ENCODE results near the gene PPP1R37.
A peak's percentile ranks its signal among the peaks of the same experiment; 100 is the strongest.

The PPP1R37 gene

DNA sequence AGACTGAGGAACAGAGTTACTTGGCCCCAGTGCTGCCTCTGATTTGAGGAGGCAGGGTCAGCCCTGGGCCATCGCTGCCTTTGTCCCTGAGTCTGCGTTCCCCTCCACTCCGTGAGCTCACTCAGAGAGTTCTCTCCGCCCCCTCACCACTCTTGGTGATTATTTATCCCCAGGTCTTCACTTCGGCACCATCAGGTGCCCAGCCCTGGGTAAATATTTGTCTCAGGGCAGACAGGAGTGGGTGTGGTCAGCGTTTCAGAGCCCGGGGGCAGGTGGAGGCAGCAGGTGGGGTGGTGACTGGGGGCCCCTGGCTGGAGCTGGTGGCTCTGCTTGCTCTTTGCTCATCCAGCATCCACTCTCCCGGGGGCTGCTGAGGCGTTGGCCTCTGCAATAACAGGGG is 20.6 kb downstream of the PPP1R37 start:
- H3K14ac ChIP-seq (ENCODE audit: low read length), result no peak overlapping the region

DNA sequence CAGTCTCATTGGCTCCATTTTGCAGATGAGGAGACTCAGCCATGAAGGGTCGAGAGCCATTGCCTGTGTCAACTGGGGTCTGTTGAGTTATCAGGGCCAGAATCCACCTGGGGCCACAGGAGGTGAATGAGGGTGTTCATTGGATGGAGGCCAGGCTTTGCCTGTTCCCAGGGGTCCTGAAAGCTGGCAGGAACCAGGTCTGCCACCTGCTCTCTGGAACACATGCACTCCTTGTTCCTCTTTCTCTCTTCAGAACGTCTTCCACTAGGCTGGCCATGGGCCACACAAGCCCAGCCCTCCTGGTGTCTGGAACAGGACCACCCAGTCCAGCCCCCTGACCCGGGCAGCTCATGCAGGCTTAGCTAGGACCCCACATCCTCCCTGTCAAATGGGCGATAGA is 21.1 kb downstream of the PPP1R37 start:
- WGBS, 2 donors (ENCODE audit: extremely low coverage in 2 of 2, insufficient read length in 2 of 2, insufficient replicate concordance in 1 of 2), result no CpG with 5 or more reads among the region's 4 CpGs
- Histone ChIP-seq H2BK5ac (ENCODE audit: low read length) (peak overlapping the region; percentile 2), H3K23ac (ENCODE audit: low read depth, low read length, poor library complexity) (no peak overlapping the region), H3K27me3 (ENCODE audit: control insufficient read depth in 3 of 3, insufficient read depth in 3 of 3, low read depth in 1 of 3, low read length in 3 of 3) (no peaks in the 10 kb centered on the region), H3K79me1 (ENCODE audit: low read depth, low read length) (peaks cover 33% of the 10 kb centered on the region), H4K8ac (ENCODE audit: low read depth, low read length) (no peak overlapping the region), H3K27ac (replicated peaks; ENCODE audit: low read length) (no peak overlapping the region), H2BK120ac (ENCODE audit: low read depth, low read length) (no peak overlapping the region), H2AK5ac (ENCODE audit: low read depth, low read length) (peak overlapping the region; percentile 46), H3K18ac (ENCODE audit: low read length) (no peak overlapping the region), H3K36me3 (replicated peaks in 1 of 2; ENCODE audit: control insufficient read depth in 2 of 2, insufficient read depth in 2 of 2, low read length in 2 of 2) (no peaks in the 10 kb centered on the region), H2BK15ac (ENCODE audit: low read length) (no peak overlapping the region), H3K4me2 (ENCODE audit: insufficient read depth, low read length, poor library complexity, severe bottlenecking) (no peak overlapping the region), H3K9me3 (replicated peaks in 1 of 2; ENCODE audit: control insufficient read depth in 2 of 2, insufficient read depth in 1 of 2, low read depth in 1 of 2, low read length in 2 of 2) (peaks cover 0 to 2% of the 10 kb centered on the region in 2 donors), H2BK12ac (ENCODE audit: low read length) (no peak overlapping the region), H3K4me1 (ENCODE audit: control insufficient read depth in 2 of 2, insufficient read depth in 1 of 2, low read depth in 1 of 2, low read length in 2 of 2) (peaks cover 16 to 21% of the 10 kb centered on the region in 2 donors), H3K9ac (ENCODE audit: low read depth, low read length, poor library complexity) (no peak overlapping the region), H3K4ac (ENCODE audit: low read length) (no peak overlapping the region), H4K91ac (ENCODE audit: low read depth, low read length, poor library complexity) (no peak overlapping the region), H3K14ac (ENCODE audit: low read length) (no peak overlapping the region), H2AFZ (ENCODE audit: low read length) (no peak overlapping the region), H3K4me3 (ENCODE audit: low read length in 2 of 2) (no peak overlapping the region)
- no peak for DNase-seq (ENCODE audit: low spot score)

More for the DNA sequence above, 20.6 kb downstream of the PPP1R37 start:
- Histone ChIP-seq H3K4me2 (ENCODE audit: insufficient read depth, low read length, poor library complexity, severe bottlenecking) (no peak overlapping the region), H2BK12ac (ENCODE audit: low read length) (no peak overlapping the region), H3K79me1 (ENCODE audit: low read depth, low read length) (peaks cover 33% of the 10 kb centered on the region), H3K9me3 (replicated peaks in 1 of 2; ENCODE audit: control insufficient read depth in 2 of 2, insufficient read depth in 1 of 2, low read depth in 1 of 2, low read length in 2 of 2) (peaks cover 0 to 2% of the 10 kb centered on the region in 2 donors), H2BK120ac (ENCODE audit: low read depth, low read length) (no peak overlapping the region), H3K9ac (ENCODE audit: low read depth, low read length, poor library complexity) (peak overlapping the region; percentile 50), H2AK5ac (ENCODE audit: low read depth, low read length) (peak overlapping the region; percentile 46), H2BK5ac (ENCODE audit: low read length) (peak overlapping the region; percentile 2), H2AFZ (ENCODE audit: low read length) (no peak overlapping the region), H4K8ac (ENCODE audit: low read depth, low read length) (no peak overlapping the region), H2BK15ac (ENCODE audit: low read length) (no peak overlapping the region), H3K23ac (ENCODE audit: low read depth, low read length, poor library complexity) (no peak overlapping the region), H4K91ac (ENCODE audit: low read depth, low read length, poor library complexity) (no peak overlapping the region), H3K18ac (ENCODE audit: low read length) (no peak overlapping the region), H3K4me1 (ENCODE audit: control insufficient read depth in 2 of 2, insufficient read depth in 1 of 2, low read depth in 1 of 2, low read length in 2 of 2) (peaks cover 16 to 21% of the 10 kb centered on the region in 2 donors), H3K36me3 (replicated peaks in 1 of 2; ENCODE audit: control insufficient read depth in 2 of 2, insufficient read depth in 2 of 2, low read length in 2 of 2) (no peaks in the 10 kb centered on the region), H3K27ac (replicated peaks; ENCODE audit: low read length) (no peak overlapping the region), H3K4ac (ENCODE audit: low read length) (no peak overlapping the region), H3K27me3 (ENCODE audit: control insufficient read depth in 3 of 3, insufficient read depth in 3 of 3, low read depth in 1 of 3, low read length in 3 of 3) (no peaks in the 10 kb centered on the region), H3K4me3 (ENCODE audit: low read length in 2 of 2) (no peak overlapping the region)
- no peak for DNase-seq (ENCODE audit: low spot score)
- WGBS, 2 donors (ENCODE audit: extremely low coverage in 2 of 2, insufficient read length in 2 of 2, insufficient replicate concordance in 1 of 2), result no CpG with 5 or more reads among the region's 9 CpGs

DNA sequence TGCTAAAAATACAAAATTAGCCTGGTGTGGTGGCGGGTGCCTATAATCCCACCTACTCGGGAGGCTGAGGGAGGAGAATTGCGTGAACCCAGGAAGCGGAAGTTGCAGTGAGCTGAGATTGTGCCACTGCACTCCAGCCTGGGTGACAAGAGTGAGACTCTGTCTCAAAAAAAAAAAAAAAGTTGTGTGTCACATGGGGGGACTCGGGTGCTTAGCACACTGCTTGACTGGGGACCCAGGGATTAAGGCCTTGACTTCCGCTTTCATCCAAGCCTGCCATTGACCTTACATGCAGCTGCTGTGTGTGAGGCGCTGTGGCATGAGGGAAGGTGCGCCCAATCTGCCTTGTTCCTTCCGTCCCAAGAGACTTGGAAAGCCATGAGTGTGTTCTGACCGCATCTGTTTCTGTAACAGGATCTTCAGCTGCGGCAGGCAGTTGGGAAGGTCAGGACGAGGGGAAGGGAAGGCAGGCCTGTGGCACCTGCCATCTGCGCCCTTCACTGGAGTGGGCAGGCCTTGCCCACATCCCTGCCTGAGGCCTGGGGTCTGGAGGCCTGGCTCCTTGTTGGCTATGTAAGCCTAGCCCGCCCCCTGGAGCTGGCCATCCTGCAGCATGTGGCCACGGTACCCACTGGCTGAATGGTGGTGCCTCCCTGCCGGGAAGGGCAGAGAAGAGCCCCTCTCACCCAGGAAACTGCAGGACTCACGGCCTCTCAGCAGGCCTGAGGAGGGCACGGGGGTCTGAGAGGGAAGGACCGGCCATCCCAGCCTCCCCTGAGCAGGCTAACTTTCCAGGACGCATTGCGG is 23.0 kb downstream of the PPP1R37 start:
- H2BK12ac ChIP-seq (ENCODE audit: low read length), result no peak overlapping the region
- DNase-seq (ENCODE audit: low spot score), result no peak
- H3K4ac ChIP-seq (ENCODE audit: low read length), result no peak overlapping the region
- H3K27me3 ChIP-seq (ENCODE audit: control insufficient read depth in 3 of 3, insufficient read depth in 3 of 3, low read depth in 1 of 3, low read length in 3 of 3), result no peaks in the 10 kb centered on the region
- H3K79me1 ChIP-seq (ENCODE audit: low read depth, low read length), result peaks cover 37% of the 10 kb centered on the region
- no peak overlapping the region for H2AK5ac ChIP-seq (ENCODE audit: low read depth, low read length)
- H3K18ac ChIP-seq (ENCODE audit: low read length), result peak overlapping the region; percentile 8
- no peak overlapping the region for H4K8ac ChIP-seq (ENCODE audit: low read depth, low read length)
- no peak overlapping the region for H3K4me2 ChIP-seq (ENCODE audit: insufficient read depth, low read length, poor library complexity, severe bottlenecking)
- no peak overlapping the region for H2BK15ac ChIP-seq (ENCODE audit: low read length)
- no peak overlapping the region for H3K4me3 ChIP-seq (ENCODE audit: low read length in 2 of 2)
- H2BK5ac ChIP-seq (ENCODE audit: low read length), result peak overlapping the region; percentile 33
- H2BK120ac ChIP-seq (ENCODE audit: low read depth, low read length), result no peak overlapping the region
- H2AFZ ChIP-seq (ENCODE audit: low read length), result no peak overlapping the region
- H3K14ac ChIP-seq (ENCODE audit: low read length), result peak overlapping the region; percentile 95
- no CpG with 5 or more reads among the region's 21 CpGs for WGBS, 2 donors (ENCODE audit: extremely low coverage in 2 of 2, insufficient read length in 2 of 2, insufficient replicate concordance in 1 of 2)
- H3K23ac ChIP-seq (ENCODE audit: low read depth, low read length, poor library complexity), result peak overlapping the region; percentile 52
- H4K91ac ChIP-seq (ENCODE audit: low read depth, low read length, poor library complexity), result no peak overlapping the region
- peaks cover 0 to 2% of the 10 kb centered on the region in 2 donors for H3K9me3 ChIP-seq (replicated peaks in 1 of 2; ENCODE audit: control insufficient read depth in 2 of 2, insufficient read depth in 1 of 2, low read depth in 1 of 2, low read length in 2 of 2)
- H3K9ac ChIP-seq (ENCODE audit: low read depth, low read length, poor library complexity), result peak overlapping the region; percentile 64
- no peaks in the 10 kb centered on the region for H3K36me3 ChIP-seq (replicated peaks in 1 of 2; ENCODE audit: control insufficient read depth in 2 of 2, insufficient read depth in 2 of 2, low read length in 2 of 2)
- peaks cover 16 to 21% of the 10 kb centered on the region in 2 donors for H3K4me1 ChIP-seq (ENCODE audit: control insufficient read depth in 2 of 2, insufficient read depth in 1 of 2, low read depth in 1 of 2, low read length in 2 of 2)
- no peak overlapping the region for H3K27ac ChIP-seq (replicated peaks; ENCODE audit: low read length)

DNA sequence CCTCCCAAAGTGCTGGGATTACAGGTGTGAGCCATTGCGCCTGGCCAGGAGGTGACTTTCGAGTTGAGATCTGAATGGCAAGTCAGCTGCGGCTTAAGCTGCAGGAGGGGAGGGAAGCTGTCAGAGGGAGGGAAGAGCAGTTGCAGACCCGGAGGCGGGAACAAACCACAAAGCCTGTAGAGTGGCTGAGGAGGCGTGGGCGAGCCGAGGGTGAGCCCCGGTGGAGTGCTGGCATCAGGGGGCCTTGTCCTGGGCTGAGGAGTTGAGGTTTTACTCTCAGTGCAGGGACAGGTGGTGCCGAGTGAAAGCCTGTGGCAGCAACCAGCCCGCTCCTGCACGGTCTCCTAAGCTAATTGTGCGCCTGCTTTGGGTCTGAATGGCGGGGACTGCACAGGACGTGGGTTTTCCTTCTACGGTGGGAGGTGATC is 24.2 kb downstream of the PPP1R37 start:
- Histone ChIP-seq H3K27ac (replicated peaks; ENCODE audit: low read length) (no peak overlapping the region), H3K4ac (ENCODE audit: low read length) (no peak overlapping the region), H4K8ac (ENCODE audit: low read depth, low read length) (no peak overlapping the region), H2BK12ac (ENCODE audit: low read length) (no peak overlapping the region), H2BK15ac (ENCODE audit: low read length) (no peak overlapping the region), H2AK5ac (ENCODE audit: low read depth, low read length) (no peak overlapping the region), H2AFZ (ENCODE audit: low read length) (no peak overlapping the region), H3K18ac (ENCODE audit: low read length) (no peak overlapping the region), H3K4me3 (ENCODE audit: low read length in 2 of 2) (no peak overlapping the region), H2BK5ac (ENCODE audit: low read length) (no peak overlapping the region), H3K36me3 (replicated peaks in 1 of 2; ENCODE audit: control insufficient read depth in 2 of 2, insufficient read depth in 2 of 2, low read length in 2 of 2) (no peaks in the 10 kb centered on the region), H3K4me2 (ENCODE audit: insufficient read depth, low read length, poor library complexity, severe bottlenecking) (no peak overlapping the region), H3K14ac (ENCODE audit: low read length) (peak overlapping the region; percentile 38), H3K27me3 (ENCODE audit: control insufficient read depth in 3 of 3, insufficient read depth in 3 of 3, low read depth in 1 of 3, low read length in 3 of 3) (no peaks in the 10 kb centered on the region), H2BK120ac (ENCODE audit: low read depth, low read length) (no peak overlapping the region), H4K91ac (ENCODE audit: low read depth, low read length, poor library complexity) (no peak overlapping the region), H3K79me1 (ENCODE audit: low read depth, low read length) (peaks cover 43% of the 10 kb centered on the region), H3K23ac (ENCODE audit: low read depth, low read length, poor library complexity) (peak overlapping the region; percentile 80), H3K4me1 (ENCODE audit: control insufficient read depth in 2 of 2, insufficient read depth in 1 of 2, low read depth in 1 of 2, low read length in 2 of 2) (peaks cover 16 to 21% of the 10 kb centered on the region in 2 donors), H3K9me3 (replicated peaks in 1 of 2; ENCODE audit: control insufficient read depth in 2 of 2, insufficient read depth in 1 of 2, low read depth in 1 of 2, low read length in 2 of 2) (peaks cover 0 to 2% of the 10 kb centered on the region in 2 donors), H3K9ac (ENCODE audit: low read depth, low read length, poor library complexity) (peak overlapping the region; percentile 60)
- no peak for DNase-seq (ENCODE audit: low spot score)
- WGBS, 2 donors (ENCODE audit: extremely low coverage in 2 of 2, insufficient read length in 2 of 2, insufficient replicate concordance in 1 of 2), result no CpG with 5 or more reads among the region's 16 CpGs
